Endothelial cell of umbilical vein (primary cell): ENCODE data around the gene MBTPS1.

Source experiments
- EZH2 ChIP-seq: IDR thresholded peaks from 2 replicates; pipeline ENCODE4 v1.6.1; 2012; ENCODE audit warnings: borderline replicate concordance, low read depth, mild to moderate bottlenecking, moderate library complexity, low read length, inconsistent platforms; ENCODE audit not compliant: severe bottlenecking
- FOS ChIP-seq: IDR thresholded peaks from 2 replicates; pipeline ENCODE4 v1.6.1; 2011; ENCODE audit warnings: mild to moderate bottlenecking, low read length, moderate library complexity, borderline replicate concordance; ENCODE audit not compliant: insufficient read depth
- JUN ChIP-seq: IDR thresholded peaks from 2 replicates; pipeline ENCODE4 v1.6.1; 2011; ENCODE audit warnings: borderline replicate concordance, low read depth; ENCODE audit not compliant: insufficient read length, insufficient read depth
- POLR2A ChIP-seq: IDR thresholded peaks from 2 replicates; pipeline ENCODE4 v1.6.1; 2012; ENCODE audit warnings: low read depth, mild to moderate bottlenecking, control low read depth, low read length
- POLR2AphosphoS5 ChIP-seq: IDR thresholded peaks from 2 replicates; pipeline ENCODE4 v1.6.1; 2012; ENCODE audit warnings: low read depth, mild to moderate bottlenecking, control low read depth, low read length, moderate library complexity; ENCODE audit not compliant: insufficient read depth
- TF ChIP-seq, protein P1 (sequence below), 2 donors: IDR thresholded peaks; 1 replicate in 1 of 2; 2 replicates in 1 of 2; pipeline ENCODE4 v1.5.1; 2011; ENCODE audit warnings: low read length in 2 of 2, mild to moderate bottlenecking in 2 of 2, moderate library complexity in 2 of 2, control low read depth in 1 of 2, inconsistent platforms in 1 of 2, low read depth in 1 of 2; ENCODE audit not compliant: insufficient read depth in 1 of 2; ENCODE audit errors: extremely low read depth in 1 of 2
- TF ChIP-seq, protein P2 (sequence below): IDR thresholded peaks from 2 replicates; pipeline ENCODE4 v1.6.1; 2011; ENCODE audit not compliant: insufficient read depth, insufficient read length

- TF ChIP-seq JUN (no peak), POLR2AphosphoS5 (no peak), POLR2A (no peak), EZH2 (no peak), FOS (no peak)
- TF ChIP-seq, protein P1, sequence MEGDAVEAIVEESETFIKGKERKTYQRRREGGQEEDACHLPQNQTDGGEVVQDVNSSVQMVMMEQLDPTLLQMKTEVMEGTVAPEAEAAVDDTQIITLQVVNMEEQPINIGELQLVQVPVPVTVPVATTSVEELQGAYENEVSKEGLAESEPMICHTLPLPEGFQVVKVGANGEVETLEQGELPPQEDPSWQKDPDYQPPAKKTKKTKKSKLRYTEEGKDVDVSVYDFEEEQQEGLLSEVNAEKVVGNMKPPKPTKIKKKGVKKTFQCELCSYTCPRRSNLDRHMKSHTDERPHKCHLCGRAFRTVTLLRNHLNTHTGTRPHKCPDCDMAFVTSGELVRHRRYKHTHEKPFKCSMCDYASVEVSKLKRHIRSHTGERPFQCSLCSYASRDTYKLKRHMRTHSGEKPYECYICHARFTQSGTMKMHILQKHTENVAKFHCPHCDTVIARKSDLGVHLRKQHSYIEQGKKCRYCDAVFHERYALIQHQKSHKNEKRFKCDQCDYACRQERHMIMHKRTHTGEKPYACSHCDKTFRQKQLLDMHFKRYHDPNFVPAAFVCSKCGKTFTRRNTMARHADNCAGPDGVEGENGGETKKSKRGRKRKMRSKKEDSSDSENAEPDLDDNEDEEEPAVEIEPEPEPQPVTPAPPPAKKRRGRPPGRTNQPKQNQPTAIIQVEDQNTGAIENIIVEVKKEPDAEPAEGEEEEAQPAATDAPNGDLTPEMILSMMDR (IDR thresholded peaks at IDR 0.05; ENCODE audit: extremely low read depth in 1 of 2, insufficient read depth in 1 of 2, low read depth in 1 of 2, low read length in 2 of 2), result no peak
- TF ChIP-seq, protein P2, sequence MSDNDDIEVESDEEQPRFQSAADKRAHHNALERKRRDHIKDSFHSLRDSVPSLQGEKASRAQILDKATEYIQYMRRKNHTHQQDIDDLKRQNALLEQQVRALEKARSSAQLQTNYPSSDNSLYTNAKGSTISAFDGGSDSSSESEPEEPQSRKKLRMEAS, result no peak
These were observed 727 bp upstream of the MBTPS1 start for GRCh38 chr16:84117494-84117843.
